Measurements from ENCODE around the gene SOWAHA. TPM values are rescaled to one million over a fixed set of nuclear protein-coding genes. Genes with fewer than 3 reads are reported as not detected.

SOWAHA gene
- total RNA-seq, 1 experiment from 2014 or later, result 0.39 TPM

DNA sequence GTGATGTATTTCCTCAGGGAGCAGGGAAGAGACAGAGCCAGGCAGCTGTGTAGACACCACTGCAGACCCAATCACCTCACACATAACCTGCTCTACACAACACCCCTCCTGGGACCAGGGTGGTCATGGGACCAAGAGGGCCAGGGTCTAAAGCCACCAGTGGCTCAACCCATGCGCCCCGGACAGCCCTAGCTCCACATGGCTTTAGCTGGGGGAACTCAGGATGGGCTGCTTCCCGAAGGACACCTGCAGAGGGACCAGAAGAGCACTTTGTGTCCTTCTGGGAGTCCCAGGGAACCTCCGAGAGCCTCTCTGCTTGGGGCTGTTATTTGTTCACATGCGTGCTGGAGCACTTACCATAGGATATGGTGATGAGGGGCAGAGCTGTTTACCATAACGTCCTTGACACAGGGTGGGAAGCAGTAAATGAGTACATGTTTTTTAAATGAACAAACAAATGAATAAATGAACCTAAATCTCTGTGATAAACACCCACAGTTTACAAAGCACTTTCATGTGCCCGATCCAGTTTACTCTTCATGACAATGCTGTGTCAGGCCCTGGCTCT, 48.3 kb upstream of the SOWAHA start:
- Histone ChIP-seq H3K9me2 (ENCODE audit: insufficient read depth) (no peaks in the 10 kb centered on the region), H3K4me3 (replicated peaks in 1 of 2; ENCODE audit: low read depth in 1 of 2, low read length in 2 of 2) (no peak overlapping the region), H3K79me2 (ENCODE audit: insufficient read depth, low read length) (peaks cover 7% of the 10 kb centered on the region; the same call in 1 of the 2 replicates), H3K4me1 (ENCODE audit: control insufficient read depth in 1 of 2, insufficient read depth in 2 of 2, low read length in 2 of 2) (no peaks in the 10 kb centered on the region), H3K36me3 (ENCODE audit: control insufficient read depth in 1 of 2, insufficient read depth in 2 of 2, low read length in 2 of 2) (peaks cover 4 to 5% of the 10 kb centered on the region in 2 experiments; a peak in 2 of 4 replicates), H3K9me3 (ENCODE audit: control insufficient read depth in 1 of 2, insufficient read depth in 1 of 2, low read depth in 1 of 2, low read length in 2 of 2) (no peaks in the 10 kb centered on the region), H2AFZ (ENCODE audit: low read depth, low read length, poor library complexity, severe bottlenecking) (no peak overlapping the region), H3K9ac (ENCODE audit: low read length) (no peak overlapping the region), H3K27me3 (ENCODE audit: insufficient read depth, low read length) (no peaks in the 10 kb centered on the region), H4K20me1 (ENCODE audit: insufficient read depth) (no peaks in the 10 kb centered on the region), H3K4me2 (ENCODE audit: low read length) (no peak overlapping the region), H3K27ac (ENCODE audit: low read depth, low read length) (no peak overlapping the region)
- BruUV-seq (replicated peaks), result no TSS peak
- ChIA-PET POLR2A (no interaction called here), RAD21 (ENCODE audit: low non-redundant PET in 1 of 2, low total read pairs in 2 of 2, uncharacterized antibody in 2 of 2, unreplicated experiment in 2 of 2) (no interaction called here), CTCF (interaction anchor here (0.6 to 1.4 kb wide), 2 partner anchors 55 to 238 kb away, joined by 3 read pairs; no protein-coding TSS in a partner anchor)
- intact Hi-C loops (cut with micrococcal nuclease), result no loop called here
- no peak for TF ChIP-seq YY1 (IDR thresholded peaks at IDR 0.05; ENCODE audit: extremely low read depth, insufficient replicate concordance, low read depth, low read length)
- ATAC-seq (no peak), DNase-seq (ENCODE audit: low read depth, low spot score) (no peak)

DNA sequence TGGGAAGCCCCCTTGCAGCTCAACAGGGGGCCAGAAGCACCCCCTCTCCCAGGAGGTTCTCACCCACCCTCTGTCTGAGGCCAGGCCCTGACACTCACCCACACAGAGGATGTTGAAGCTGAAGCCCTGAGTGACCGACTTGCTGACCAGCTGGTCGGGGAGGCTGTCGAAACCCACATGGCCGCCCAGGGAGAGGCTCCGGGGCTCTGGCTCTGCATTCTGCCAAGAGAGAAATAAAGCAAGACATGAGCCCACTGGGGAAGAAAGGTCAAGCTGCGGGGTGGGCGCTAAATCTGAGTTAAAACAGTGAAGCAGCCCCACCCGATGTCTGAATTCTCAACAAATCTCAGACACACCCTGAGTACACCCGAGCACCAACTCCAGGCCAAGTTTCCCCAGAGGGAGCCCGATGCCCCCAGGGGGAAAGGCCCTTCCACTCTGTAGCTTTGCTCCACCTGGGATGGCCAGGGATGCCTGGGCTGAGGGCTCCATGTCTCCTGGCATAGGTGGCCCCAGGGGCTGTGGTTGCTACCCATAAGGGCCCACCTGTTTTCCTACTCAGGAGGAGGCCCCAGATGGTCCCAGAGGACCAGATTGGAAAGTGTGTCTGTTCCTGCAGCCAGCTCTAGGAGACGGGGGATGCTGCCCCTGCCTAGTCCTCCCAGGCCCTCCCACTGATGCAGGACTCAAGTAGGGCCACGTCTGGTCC, 47.6 kb upstream of the SOWAHA start:
- CTCF ChIA-PET, result interaction anchor here (0.6 to 1.2 kb wide), 2 partner anchors 239 to 482 kb away, joined by 3 to 4 read pairs; no protein-coding TSS in a partner anchor
- TF ChIP-seq ELF1 (IDR thresholded peaks at IDR 0.05; ENCODE audit: borderline replicate concordance, low read depth) (no peak), ZFX (IDR thresholded peaks at IDR 0.05) (no peak), JUND (IDR thresholded peaks at IDR 0.05) (no peak), FOSL1 (IDR thresholded peaks at IDR 0.05; ENCODE audit: low read depth) (no peak)
- TF ChIP-seq, protein P1, sequence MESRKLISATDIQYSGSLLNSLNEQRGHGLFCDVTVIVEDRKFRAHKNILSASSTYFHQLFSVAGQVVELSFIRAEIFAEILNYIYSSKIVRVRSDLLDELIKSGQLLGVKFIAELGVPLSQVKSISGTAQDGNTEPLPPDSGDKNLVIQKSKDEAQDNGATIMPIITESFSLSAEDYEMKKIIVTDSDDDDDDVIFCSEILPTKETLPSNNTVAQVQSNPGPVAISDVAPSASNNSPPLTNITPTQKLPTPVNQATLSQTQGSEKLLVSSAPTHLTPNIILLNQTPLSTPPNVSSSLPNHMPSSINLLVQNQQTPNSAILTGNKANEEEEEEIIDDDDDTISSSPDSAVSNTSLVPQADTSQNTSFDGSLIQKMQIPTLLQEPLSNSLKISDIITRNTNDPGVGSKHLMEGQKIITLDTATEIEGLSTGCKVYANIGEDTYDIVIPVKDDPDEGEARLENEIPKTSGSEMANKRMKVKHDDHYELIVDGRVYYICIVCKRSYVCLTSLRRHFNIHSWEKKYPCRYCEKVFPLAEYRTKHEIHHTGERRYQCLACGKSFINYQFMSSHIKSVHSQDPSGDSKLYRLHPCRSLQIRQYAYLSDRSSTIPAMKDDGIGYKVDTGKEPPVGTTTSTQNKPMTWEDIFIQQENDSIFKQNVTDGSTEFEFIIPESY (IDR thresholded peaks at IDR 0.05; ENCODE audit: extremely low read depth, insufficient replicate concordance, low read length), result no peak
- TF ChIP-seq, protein P2, sequence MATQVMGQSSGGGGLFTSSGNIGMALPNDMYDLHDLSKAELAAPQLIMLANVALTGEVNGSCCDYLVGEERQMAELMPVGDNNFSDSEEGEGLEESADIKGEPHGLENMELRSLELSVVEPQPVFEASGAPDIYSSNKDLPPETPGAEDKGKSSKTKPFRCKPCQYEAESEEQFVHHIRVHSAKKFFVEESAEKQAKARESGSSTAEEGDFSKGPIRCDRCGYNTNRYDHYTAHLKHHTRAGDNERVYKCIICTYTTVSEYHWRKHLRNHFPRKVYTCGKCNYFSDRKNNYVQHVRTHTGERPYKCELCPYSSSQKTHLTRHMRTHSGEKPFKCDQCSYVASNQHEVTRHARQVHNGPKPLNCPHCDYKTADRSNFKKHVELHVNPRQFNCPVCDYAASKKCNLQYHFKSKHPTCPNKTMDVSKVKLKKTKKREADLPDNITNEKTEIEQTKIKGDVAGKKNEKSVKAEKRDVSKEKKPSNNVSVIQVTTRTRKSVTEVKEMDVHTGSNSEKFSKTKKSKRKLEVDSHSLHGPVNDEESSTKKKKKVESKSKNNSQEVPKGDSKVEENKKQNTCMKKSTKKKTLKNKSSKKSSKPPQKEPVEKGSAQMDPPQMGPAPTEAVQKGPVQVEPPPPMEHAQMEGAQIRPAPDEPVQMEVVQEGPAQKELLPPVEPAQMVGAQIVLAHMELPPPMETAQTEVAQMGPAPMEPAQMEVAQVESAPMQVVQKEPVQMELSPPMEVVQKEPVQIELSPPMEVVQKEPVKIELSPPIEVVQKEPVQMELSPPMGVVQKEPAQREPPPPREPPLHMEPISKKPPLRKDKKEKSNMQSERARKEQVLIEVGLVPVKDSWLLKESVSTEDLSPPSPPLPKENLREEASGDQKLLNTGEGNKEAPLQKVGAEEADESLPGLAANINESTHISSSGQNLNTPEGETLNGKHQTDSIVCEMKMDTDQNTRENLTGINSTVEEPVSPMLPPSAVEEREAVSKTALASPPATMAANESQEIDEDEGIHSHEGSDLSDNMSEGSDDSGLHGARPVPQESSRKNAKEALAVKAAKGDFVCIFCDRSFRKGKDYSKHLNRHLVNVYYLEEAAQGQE (IDR thresholded peaks at IDR 0.05; ENCODE audit: low read depth), result no peak

More for the DNA sequence above, 47.6 kb upstream of the SOWAHA start:
- DNase-seq (ENCODE audit: low read depth, low spot score) (no peak), ATAC-seq (no peak)
- no peak overlapping the region for H2AFZ ChIP-seq (ENCODE audit: low read depth, low read length, poor library complexity, severe bottlenecking)
- H3K9me3 ChIP-seq (ENCODE audit: control insufficient read depth in 1 of 2, insufficient read depth in 1 of 2, low read depth in 1 of 2, low read length in 2 of 2), result no peaks in the 10 kb centered on the region
- H3K27me3 ChIP-seq (ENCODE audit: insufficient read depth, low read length), result no peaks in the 10 kb centered on the region
- intact Hi-C loops (cut with micrococcal nuclease), result no loop called here
- peaks cover 7% of the 10 kb centered on the region; the same call in 1 of the 2 replicates for H3K79me2 ChIP-seq (ENCODE audit: insufficient read depth, low read length)
- H3K4me3 ChIP-seq (replicated peaks in 1 of 2; ENCODE audit: low read depth in 1 of 2, low read length in 2 of 2), result no peak overlapping the region
- H3K4me1 ChIP-seq (ENCODE audit: control insufficient read depth in 1 of 2, insufficient read depth in 2 of 2, low read length in 2 of 2), result no peaks in the 10 kb centered on the region
- peaks cover 4 to 5% of the 10 kb centered on the region in 2 experiments; a peak in 2 of 4 replicates for H3K36me3 ChIP-seq (ENCODE audit: control insufficient read depth in 1 of 2, insufficient read depth in 2 of 2, low read length in 2 of 2)
- H3K4me2 ChIP-seq (ENCODE audit: low read length), result no peak overlapping the region
- H4K20me1 ChIP-seq (ENCODE audit: insufficient read depth), result no peaks in the 10 kb centered on the region
- ChIA-PET RAD21 (ENCODE audit: low non-redundant PET in 1 of 2, low total read pairs in 2 of 2, uncharacterized antibody in 2 of 2, unreplicated experiment in 2 of 2) (no interaction called here), POLR2A (no interaction called here)
- H3K9me2 ChIP-seq (ENCODE audit: insufficient read depth), result no peaks in the 10 kb centered on the region
- no TSS peak for BruUV-seq (replicated peaks)
- H3K27ac ChIP-seq (ENCODE audit: low read depth, low read length), result no peak overlapping the region
- H3K9ac ChIP-seq (ENCODE audit: low read length), result no peak overlapping the region

Measured in HCT116 (cell line).